ENCODE results near the gene SLC45A2.

DNA sequence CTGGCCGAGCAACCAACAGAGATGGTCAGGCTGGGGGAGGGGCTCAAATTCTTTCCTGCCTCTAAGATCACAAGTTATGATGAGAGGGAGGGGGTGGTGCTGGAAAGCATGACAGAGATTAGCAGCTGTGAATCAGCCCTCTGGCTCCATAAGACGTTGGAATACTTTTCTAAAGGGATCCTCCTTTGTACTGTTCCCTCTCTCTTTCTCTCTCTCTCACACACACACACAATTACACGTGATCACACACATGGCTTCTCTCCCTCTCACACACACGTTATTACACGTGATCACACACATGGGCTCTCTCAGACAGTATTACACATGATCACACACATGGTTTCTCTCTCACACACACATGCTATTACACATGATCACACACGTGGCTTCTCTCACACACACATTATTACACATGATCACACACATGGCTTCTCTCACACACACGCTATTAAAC lies at the start of gene SLC45A2:
- TF ChIP-seq, protein P1, sequence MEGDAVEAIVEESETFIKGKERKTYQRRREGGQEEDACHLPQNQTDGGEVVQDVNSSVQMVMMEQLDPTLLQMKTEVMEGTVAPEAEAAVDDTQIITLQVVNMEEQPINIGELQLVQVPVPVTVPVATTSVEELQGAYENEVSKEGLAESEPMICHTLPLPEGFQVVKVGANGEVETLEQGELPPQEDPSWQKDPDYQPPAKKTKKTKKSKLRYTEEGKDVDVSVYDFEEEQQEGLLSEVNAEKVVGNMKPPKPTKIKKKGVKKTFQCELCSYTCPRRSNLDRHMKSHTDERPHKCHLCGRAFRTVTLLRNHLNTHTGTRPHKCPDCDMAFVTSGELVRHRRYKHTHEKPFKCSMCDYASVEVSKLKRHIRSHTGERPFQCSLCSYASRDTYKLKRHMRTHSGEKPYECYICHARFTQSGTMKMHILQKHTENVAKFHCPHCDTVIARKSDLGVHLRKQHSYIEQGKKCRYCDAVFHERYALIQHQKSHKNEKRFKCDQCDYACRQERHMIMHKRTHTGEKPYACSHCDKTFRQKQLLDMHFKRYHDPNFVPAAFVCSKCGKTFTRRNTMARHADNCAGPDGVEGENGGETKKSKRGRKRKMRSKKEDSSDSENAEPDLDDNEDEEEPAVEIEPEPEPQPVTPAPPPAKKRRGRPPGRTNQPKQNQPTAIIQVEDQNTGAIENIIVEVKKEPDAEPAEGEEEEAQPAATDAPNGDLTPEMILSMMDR (IDR thresholded peaks at IDR 0.05) = no peak
- no peak for TF ChIP-seq EZH2 (IDR thresholded peaks at IDR 0.05)
